Measurements from ENCODE around the gene CMSS1. TPM values are rescaled to one million over a fixed set of nuclear protein-coding genes. Genes with fewer than 3 reads are reported as not detected.

Gene CMSS1
- total RNA-seq, 2 experiments from 2014 or later, result 42.1 to 42.6 TPM

GRCh38 chr3:99842826-99843589 lies 25.3 kb downstream of the CMSS1 start:
- POLR2A ChIA-PET, result no interaction called here
- Mint-ChIP-seq H3K4me1 (ENCODE audit: low read depth) (peaks cover 18% of the 10 kb centered on the region), H3K9me3 (ENCODE audit: insufficient read depth) (no peaks in the 10 kb centered on the region), H3K36me3 (ENCODE audit: low read depth) (no peaks in the 10 kb centered on the region), H3K4me3 (no peak overlapping the region), H3K27ac (no peak overlapping the region), H3K27me3 (ENCODE audit: low read depth) (no peaks in the 10 kb centered on the region)
- no peak for DNase-seq
- CTCF ChIA-PET, result interaction anchor here (0.6 to 2.5 kb wide), 26 partner anchors 9 to 470 kb away, joined by 3 to 72 read pairs (median 4); partner anchors contain the start of gene TBC1D23
- peak; percentile 63 for ATAC-seq

GRCh38 chr3:99843590-99844258 lies 26.1 kb downstream of the CMSS1 start:
- peaks cover 18% of the 10 kb centered on the region for H3K4me1 Mint-ChIP-seq (ENCODE audit: low read depth)

GRCh38 chr3:99845331-99845730 lies 27.7 kb downstream of the CMSS1 start:
- H3K9me3 Mint-ChIP-seq (ENCODE audit: insufficient read depth), result no peaks in the 10 kb centered on the region
- ChIA-PET CTCF (interaction anchor here (1.0 to 2.5 kb wide), 2 partner anchors 49 to 394 kb away, joined by 3 to 10 read pairs; no protein-coding TSS in a partner anchor), POLR2A (no interaction called here)
- no peaks in the 10 kb centered on the region for H3K36me3 Mint-ChIP-seq (ENCODE audit: low read depth)
- peaks cover 18% of the 10 kb centered on the region for H3K4me1 Mint-ChIP-seq (ENCODE audit: low read depth)
- no peak overlapping the region for H3K27ac Mint-ChIP-seq
- no peak overlapping the region for H3K4me3 Mint-ChIP-seq
- H3K27me3 Mint-ChIP-seq (ENCODE audit: low read depth), result no peaks in the 10 kb centered on the region
- DNase-seq (no peak), ATAC-seq (no peak)

More at GRCh38 chr3:99843590-99844258, 26.1 kb downstream of the CMSS1 start:
- Mint-ChIP-seq H3K4me3 (no peak overlapping the region), H3K9me3 (ENCODE audit: insufficient read depth) (no peaks in the 10 kb centered on the region), H3K27ac (no peak overlapping the region), H3K36me3 (ENCODE audit: low read depth) (no peaks in the 10 kb centered on the region), H3K27me3 (ENCODE audit: low read depth) (no peaks in the 10 kb centered on the region)
- CTCF ChIA-PET, result interaction anchor here (0.6 to 2.5 kb wide), 25 partner anchors 10 to 417 kb away, joined by 3 to 72 read pairs (median 5); partner anchors contain the start of gene TBC1D23
- ATAC-seq (no peak), DNase-seq (no peak)
- POLR2A ChIA-PET, result no interaction called here

GRCh38 chr3:99845999-99846398 lies 28.3 kb downstream of the CMSS1 start:
- H3K4me1 Mint-ChIP-seq (ENCODE audit: low read depth), result peaks cover 18% of the 10 kb centered on the region
- H3K27me3 Mint-ChIP-seq (ENCODE audit: low read depth), result no peaks in the 10 kb centered on the region
- H3K9me3 Mint-ChIP-seq (ENCODE audit: insufficient read depth), result no peaks in the 10 kb centered on the region
- no peak overlapping the region for H3K27ac Mint-ChIP-seq
- H3K4me3 Mint-ChIP-seq, result no peak overlapping the region
- no peaks in the 10 kb centered on the region for H3K36me3 Mint-ChIP-seq (ENCODE audit: low read depth)
- no peak for DNase-seq
- ChIA-PET POLR2A (no interaction called here), CTCF (interaction anchor here (0.9 to 1.8 kb wide), 5 partner anchors 9 to 408 kb away, joined by 3 to 20 read pairs (median 3); no protein-coding TSS in a partner anchor)
- ATAC-seq, result no peak

GRCh38 chr3:99846477-99847160 lies 29.0 kb downstream of the CMSS1 start:
- DNase-seq (no peak), ATAC-seq (no peak)
- H3K36me3 Mint-ChIP-seq (ENCODE audit: low read depth), result no peaks in the 10 kb centered on the region
- H3K4me1 Mint-ChIP-seq (ENCODE audit: low read depth), result peaks cover 22% of the 10 kb centered on the region
- no peak overlapping the region for H3K27ac Mint-ChIP-seq
- ChIA-PET CTCF (interaction anchor here (0.9 to 1.8 kb wide), 6 partner anchors 9 to 408 kb away, joined by 3 to 20 read pairs (median 4); no protein-coding TSS in a partner anchor), POLR2A (interaction anchor here (0.6 kb wide), 1 partner anchor 279 kb away, joined by 3 read pairs; no protein-coding TSS in a partner anchor)
- H3K9me3 Mint-ChIP-seq (ENCODE audit: insufficient read depth), result no peaks in the 10 kb centered on the region
- H3K27me3 Mint-ChIP-seq (ENCODE audit: low read depth), result no peaks in the 10 kb centered on the region
- H3K4me3 Mint-ChIP-seq, result no peak overlapping the region

GRCh38 chr3:99848433-99848832 lies 30.8 kb downstream of the CMSS1 start:
- POLR2A ChIA-PET, result no interaction called here
- no peak for ATAC-seq
- no peaks in the 10 kb centered on the region for H3K36me3 Mint-ChIP-seq (ENCODE audit: low read depth)
- H3K27me3 Mint-ChIP-seq (ENCODE audit: low read depth), result no peaks in the 10 kb centered on the region
- H3K9me3 Mint-ChIP-seq (ENCODE audit: insufficient read depth), result no peaks in the 10 kb centered on the region
- no peak for DNase-seq
- CTCF ChIA-PET, result interaction anchor here (1.8 kb wide), 1 partner anchor 220 kb away, joined by 5 read pairs; no protein-coding TSS in a partner anchor
- H3K4me3 Mint-ChIP-seq, result no peak overlapping the region
- no peak overlapping the region for H3K27ac Mint-ChIP-seq
- H3K4me1 Mint-ChIP-seq (ENCODE audit: low read depth), result peaks cover 18% of the 10 kb centered on the region

GRCh38 chr3:99850608-99851007 lies 32.9 kb downstream of the CMSS1 start:
- Mint-ChIP-seq H3K4me1 (ENCODE audit: low read depth) (peaks cover 12% of the 10 kb centered on the region), H3K4me3 (no peak overlapping the region), H3K27ac (no peak overlapping the region), H3K9me3 (ENCODE audit: insufficient read depth) (no peaks in the 10 kb centered on the region), H3K36me3 (ENCODE audit: low read depth) (no peaks in the 10 kb centered on the region), H3K27me3 (ENCODE audit: low read depth) (no peaks in the 10 kb centered on the region)
- DNase-seq (no peak), ATAC-seq (no peak)
- ChIA-PET POLR2A (no interaction called here), CTCF (interaction anchor here (0.9 to 2.9 kb wide), 9 partner anchors 9 to 410 kb away, joined by 3 to 17 read pairs (median 4); partner anchors contain the start of gene TBC1D23)

- CTCF ChIA-PET, result no interaction called here
Measured at GRCh38 chr3:99851955-99852354, 34.3 kb downstream of the CMSS1 start.

GRCh38 chr3:99852851-99853250 lies 35.2 kb downstream of the CMSS1 start:
- ChIA-PET CTCF (no interaction called here), POLR2A (no interaction called here)
- DNase-seq (no peak), ATAC-seq (no peak)
- H3K27ac Mint-ChIP-seq, result no peak overlapping the region
- no peaks in the 10 kb centered on the region for H3K27me3 Mint-ChIP-seq (ENCODE audit: low read depth)
- H3K9me3 Mint-ChIP-seq (ENCODE audit: insufficient read depth), result no peaks in the 10 kb centered on the region
- H3K36me3 Mint-ChIP-seq (ENCODE audit: low read depth), result no peaks in the 10 kb centered on the region
- H3K4me1 Mint-ChIP-seq (ENCODE audit: low read depth), result peaks cover 16% of the 10 kb centered on the region
- H3K4me3 Mint-ChIP-seq, result no peak overlapping the region

More at GRCh38 chr3:99851955-99852354, 34.3 kb downstream of the CMSS1 start:
- Mint-ChIP-seq H3K27me3 (ENCODE audit: low read depth) (no peaks in the 10 kb centered on the region), H3K4me1 (ENCODE audit: low read depth) (peaks cover 14% of the 10 kb centered on the region), H3K27ac (no peak overlapping the region), H3K9me3 (ENCODE audit: insufficient read depth) (no peaks in the 10 kb centered on the region), H3K4me3 (no peak overlapping the region), H3K36me3 (ENCODE audit: low read depth) (no peaks in the 10 kb centered on the region)
- ATAC-seq, result no peak
- DNase-seq, result no peak
- POLR2A ChIA-PET, result no interaction called here

GRCh38 chr3:99854756-99855298 lies 37.2 kb downstream of the CMSS1 start:
- DNase-seq, result no peak
- no peaks in the 10 kb centered on the region for H3K36me3 Mint-ChIP-seq (ENCODE audit: low read depth)
- POLR2A ChIA-PET, result no interaction called here
- no peak overlapping the region for H3K4me3 Mint-ChIP-seq
- H3K4me1 Mint-ChIP-seq (ENCODE audit: low read depth), result peaks cover 16% of the 10 kb centered on the region
- no peak overlapping the region for H3K27ac Mint-ChIP-seq
- CTCF ChIA-PET, result interaction anchor here (0.6 to 0.9 kb wide), 5 partner anchors 8 to 836 kb away, joined by 3 to 4 read pairs (median 3); no protein-coding TSS in a partner anchor
- no peaks in the 10 kb centered on the region for H3K27me3 Mint-ChIP-seq (ENCODE audit: low read depth)
- no peaks in the 10 kb centered on the region for H3K9me3 Mint-ChIP-seq (ENCODE audit: insufficient read depth)
- ATAC-seq, result no peak

GRCh38 chr3:99855900-99856299 lies 38.2 kb downstream of the CMSS1 start:
- peaks cover 16% of the 10 kb centered on the region for H3K4me1 Mint-ChIP-seq (ENCODE audit: low read depth)
- H3K36me3 Mint-ChIP-seq (ENCODE audit: low read depth), result no peaks in the 10 kb centered on the region
- DNase-seq, result no peak
- no peaks in the 10 kb centered on the region for H3K27me3 Mint-ChIP-seq (ENCODE audit: low read depth)
- H3K4me3 Mint-ChIP-seq, result no peak overlapping the region
- no peaks in the 10 kb centered on the region for H3K9me3 Mint-ChIP-seq (ENCODE audit: insufficient read depth)
- ChIA-PET CTCF (interaction anchor here (0.7 kb wide), 1 partner anchor 9 kb away, joined by 4 read pairs; no protein-coding TSS in a partner anchor), POLR2A (no interaction called here)
- ATAC-seq, result no peak
- H3K27ac Mint-ChIP-seq, result no peak overlapping the region
